Rectal smooth muscle tissue (tissue), 1 donor: ENCODE measurements around the gene NKTR.
"Not testable (repeated sequence)": the region's sequence is repeated elsewhere in the genome, so short reads cannot be mapped to it uniquely, and the experiment has no call there.

Source experiments
- H3K27ac ChIP-seq: one replicate; pipeline ENCODE4 v1.7.0; 2013; ENCODE audit warnings: low read depth, low read length, inconsistent platforms
- H3K27me3 ChIP-seq: one replicate; pipeline ENCODE4 v1.7.0; 2013; ENCODE audit warnings: low read length; ENCODE audit not compliant: control insufficient read depth, insufficient read depth
- H3K36me3 ChIP-seq: one replicate; pipeline ENCODE4 v1.7.0; 2013; ENCODE audit warnings: low read length; ENCODE audit not compliant: control insufficient read depth, insufficient read depth
- H3K4me1 ChIP-seq: one replicate; pipeline ENCODE4 v1.7.0; 2013; ENCODE audit warnings: low read length; ENCODE audit not compliant: control insufficient read depth, insufficient read depth
- H3K4me3 ChIP-seq: one replicate; pipeline ENCODE4 v1.7.0; 2013; ENCODE audit warnings: low read length
- H3K9ac ChIP-seq: one replicate; pipeline ENCODE4 v1.7.0; 2013; ENCODE audit warnings: low read length

The NKTR gene

DNA sequence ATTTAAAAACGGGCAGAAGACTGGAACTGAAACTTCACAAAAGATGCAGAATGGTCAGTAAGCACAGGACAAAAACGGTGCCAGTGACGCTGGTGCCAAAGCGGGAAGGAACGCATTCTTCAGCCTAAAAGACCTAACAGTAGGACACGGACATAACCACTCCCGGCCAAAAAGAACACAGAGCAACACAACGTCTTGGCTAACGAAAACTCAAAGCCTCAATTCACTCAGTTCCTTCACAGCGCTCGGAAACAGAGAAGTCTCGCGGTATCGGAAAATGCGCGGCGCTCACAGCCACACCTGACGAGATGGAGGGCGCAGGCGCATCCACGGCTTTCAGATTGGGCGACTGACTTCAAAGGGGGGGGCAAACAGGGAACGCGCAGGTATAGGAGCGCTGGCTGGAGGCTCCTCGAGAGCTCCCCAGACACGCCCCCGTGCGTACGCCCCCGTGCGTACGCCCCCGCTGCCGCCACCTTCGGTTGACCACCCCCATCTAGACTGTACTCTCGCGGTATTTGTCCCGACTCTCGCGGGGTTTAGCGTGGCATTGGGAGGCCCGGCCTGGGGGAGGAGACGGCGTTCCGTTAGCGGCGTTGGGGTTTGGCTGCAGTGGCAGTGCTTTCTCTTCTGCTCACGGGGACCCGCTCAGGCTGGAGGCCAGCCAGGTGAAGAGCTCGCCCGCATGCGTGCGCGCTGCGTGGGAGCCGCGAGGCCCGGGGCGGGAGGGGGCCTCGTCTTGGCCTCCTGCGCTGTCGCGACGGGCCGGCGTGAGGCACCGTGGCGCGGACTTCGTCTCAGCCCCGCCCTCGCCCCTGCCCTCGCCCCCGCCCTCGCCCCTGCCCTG, at the start of gene NKTR:
NKTR (plus strand) TSS at position 576 of the 847 bp plus-strand sequence. CDS start 321 bp downstream, outside the sequence.
- Histone ChIP-seq H3K27me3 (no peaks in the 10 kb centered on the region), H3K36me3 (no peaks in the 10 kb centered on the region), H3K4me3 (peak within 1 kb of the TSS; percentile 90), H3K27ac (peak within 1 kb of the TSS; percentile 92), H3K9ac (peak within 1 kb of the TSS; percentile 99), H3K4me1 (peaks cover 15% of the 10 kb centered on the region)

DNA sequence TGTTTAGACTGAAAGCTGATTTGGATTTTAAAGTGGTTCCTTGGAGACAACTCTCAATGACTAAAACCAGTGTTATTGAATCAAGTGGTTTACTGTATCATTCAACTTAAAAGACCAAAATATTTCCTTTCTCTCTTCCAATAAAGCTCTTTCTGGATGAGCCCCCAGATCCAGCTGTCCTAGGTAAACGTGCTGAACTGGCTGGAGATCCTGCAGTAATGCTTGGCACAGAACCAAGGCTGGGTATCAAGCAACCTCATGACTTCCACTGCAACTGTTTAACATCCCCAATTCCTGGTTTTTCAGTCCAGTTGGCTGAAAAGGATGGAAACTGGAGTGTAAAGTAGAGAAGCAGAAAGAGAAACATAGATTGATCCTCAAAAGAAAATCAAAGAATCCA, 47.7 kb upstream of the NKTR start:
- peaks cover 28% of the 10 kb centered on the region for H3K36me3 ChIP-seq
- H3K4me1 ChIP-seq, result no peaks in the 10 kb centered on the region
- H3K9ac ChIP-seq, result no peak overlapping the region
- no peak overlapping the region for H3K4me3 ChIP-seq
- no peak overlapping the region for H3K27ac ChIP-seq
- H3K27me3 ChIP-seq, result no peaks in the 10 kb centered on the region

- H3K9ac ChIP-seq, result no peak overlapping the region
- H3K4me3 ChIP-seq, result no peak overlapping the region
- no peak overlapping the region for H3K27ac ChIP-seq
- H3K36me3 ChIP-seq, result peaks cover 18% of the 10 kb centered on the region
- no peaks in the 10 kb centered on the region for H3K4me1 ChIP-seq
- H3K27me3 ChIP-seq, result no peaks in the 10 kb centered on the region
Measured at GRCh38 chr3:42556089-42556632, 44.3 kb upstream of the NKTR start.

- not testable (repeated sequence) for H3K4me1 ChIP-seq, H3K27me3 ChIP-seq, H3K9ac ChIP-seq, H3K4me3 ChIP-seq, H3K27ac ChIP-seq
- peaks cover 18% of the 10 kb centered on the region for H3K36me3 ChIP-seq
Measured at GRCh38 chr3:42556817-42557216, 43.7 kb upstream of the NKTR start.

- H3K4me3 ChIP-seq, result no peak overlapping the region
- no peaks in the 10 kb centered on the region for H3K4me1 ChIP-seq
- H3K9ac ChIP-seq, result no peak overlapping the region
- H3K36me3 ChIP-seq, result peaks cover 17% of the 10 kb centered on the region
- H3K27me3 ChIP-seq, result no peaks in the 10 kb centered on the region
- H3K27ac ChIP-seq, result no peak overlapping the region
Measured at GRCh38 chr3:42557854-42558253, 42.6 kb upstream of the NKTR start.

- H3K27ac ChIP-seq, result no peak overlapping the region
Measured at GRCh38 chr3:42562047-42562907, 38.2 kb upstream of the NKTR start.

GRCh38 chr3:42569593-42570142, 30.8 kb upstream of the NKTR start:
- H3K27me3 ChIP-seq, result no peaks in the 10 kb centered on the region
- H3K4me3 ChIP-seq, result no peak overlapping the region
- no peak overlapping the region for H3K27ac ChIP-seq
- no peaks in the 10 kb centered on the region for H3K4me1 ChIP-seq
- H3K9ac ChIP-seq, result no peak overlapping the region
- no peaks in the 10 kb centered on the region for H3K36me3 ChIP-seq

More at GRCh38 chr3:42562047-42562907, 38.2 kb upstream of the NKTR start:
- H3K9ac ChIP-seq, result no peak overlapping the region
- H3K4me3 ChIP-seq, result no peak overlapping the region
- no peaks in the 10 kb centered on the region for H3K4me1 ChIP-seq
- H3K36me3 ChIP-seq, result peaks cover 2% of the 10 kb centered on the region
- H3K27me3 ChIP-seq, result no peaks in the 10 kb centered on the region

GRCh38 chr3:42572278-42572677, 28.2 kb upstream of the NKTR start:
- Histone ChIP-seq H3K36me3 (no peaks in the 10 kb centered on the region), H3K27me3 (no peaks in the 10 kb centered on the region), H3K4me3 (no peak overlapping the region), H3K27ac (no peak overlapping the region), H3K9ac (no peak overlapping the region), H3K4me1 (no peaks in the 10 kb centered on the region)

DNA sequence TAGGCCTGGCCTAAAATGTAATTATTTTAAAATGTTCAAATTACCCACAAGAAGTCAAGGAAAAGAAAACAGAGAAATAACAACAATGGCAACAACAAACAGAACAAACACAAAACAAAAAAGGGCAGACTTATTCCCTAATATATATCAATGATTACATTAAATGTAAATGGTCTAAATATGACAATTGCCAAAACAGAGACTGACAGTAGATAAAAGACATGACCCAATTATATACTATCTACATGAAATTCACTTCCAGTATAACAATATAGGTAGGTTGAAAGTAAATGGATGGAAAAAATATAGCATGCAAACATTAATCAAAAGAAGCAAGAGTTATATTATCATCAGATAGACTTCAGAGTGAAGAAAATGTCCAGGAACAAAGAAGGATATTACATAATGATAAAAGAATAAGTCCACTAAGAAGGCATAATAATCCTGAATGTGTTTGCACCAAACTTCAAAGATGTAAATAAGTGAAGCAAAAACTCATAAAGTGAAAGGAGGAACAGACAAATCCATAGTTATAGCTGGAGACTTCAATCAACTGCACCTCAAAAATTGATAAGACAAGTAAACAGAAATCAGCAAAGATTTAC, 25.2 kb upstream of the NKTR start:
- Histone ChIP-seq H3K36me3 (no peaks in the 10 kb centered on the region), H3K27ac (no peak overlapping the region), H3K4me1 (no peaks in the 10 kb centered on the region), H3K27me3 (no peaks in the 10 kb centered on the region), H3K9ac (no peak overlapping the region), H3K4me3 (no peak overlapping the region)

- H3K4me3 ChIP-seq, result no peak overlapping the region
- H3K4me1 ChIP-seq, result peaks cover 8% of the 10 kb centered on the region
- H3K9ac ChIP-seq, result no peak overlapping the region
- H3K27ac ChIP-seq, result no peak overlapping the region
- H3K27me3 ChIP-seq, result no peaks in the 10 kb centered on the region
- no peaks in the 10 kb centered on the region for H3K36me3 ChIP-seq
Measured at GRCh38 chr3:42578054-42578453, 22.4 kb upstream of the NKTR start.

GRCh38 chr3:42579346-42579745, 21.1 kb upstream of the NKTR start:
- H3K36me3 ChIP-seq, H3K4me3 ChIP-seq, H3K27ac ChIP-seq, H3K9ac ChIP-seq, H3K27me3 ChIP-seq, H3K4me1 ChIP-seq: not testable (repeated sequence)

GRCh38 chr3:42581400-42581708, 19.1 kb upstream of the NKTR start:
- H3K27me3 ChIP-seq, result no peaks in the 10 kb centered on the region
- peak overlapping the region; percentile 83 for H3K27ac ChIP-seq

More at GRCh38 chr3:42581400-42581708, 19.1 kb upstream of the NKTR start:
- Histone ChIP-seq H3K4me3 (peak overlapping the region; percentile 83), H3K9ac (peak overlapping the region; percentile 58), H3K4me1 (peaks cover 8% of the 10 kb centered on the region), H3K36me3 (no peaks in the 10 kb centered on the region)
